GM19468 (cell line): Measurements from ENCODE around the gene AGBL1.

Source experiments
- ATAC-seq: cut with Tn5 transposase; IDR thresholded peaks from one replicate; pipeline ENCODE4 v1.9.1; 2021; ENCODE audit warnings: mild to moderate bottlenecking, moderate library complexity, moderate number of reproducible peaks; ENCODE audit not compliant: unreplicated experiment; ENCODE audit errors: extremely low read depth

Gene AGBL1

GRCh38 chr15:86620157-86620556, 540.5 kb downstream of the AGBL1 start:
- no peak for ATAC-seq

- ATAC-seq: no peak
Observed at GRCh38 chr15:86620641-86621349, 541.1 kb downstream of the AGBL1 start.

GRCh38 chr15:86623236-86623635, 543.6 kb downstream of the AGBL1 start:
- ATAC-seq: no peak

GRCh38 chr15:86624261-86625036, 544.8 kb downstream of the AGBL1 start:
- ATAC-seq: no peak

- no peak for ATAC-seq
Observed at GRCh38 chr15:86629409-86630356, 550.0 kb downstream of the AGBL1 start.

- no peak for ATAC-seq
Observed at GRCh38 chr15:86630946-86631345, 551.3 kb downstream of the AGBL1 start.

GRCh38 chr15:86634146-86634545, 554.5 kb downstream of the AGBL1 start:
- ATAC-seq: no peak

- ATAC-seq: no peak
Observed at GRCh38 chr15:86634992-86635638, 555.4 kb downstream of the AGBL1 start.

- no peak for ATAC-seq
Observed at GRCh38 chr15:86644339-86644738, 564.7 kb downstream of the AGBL1 start.

GRCh38 chr15:86645925-86646500, 566.3 kb downstream of the AGBL1 start:
- ATAC-seq: no peak

- no peak for ATAC-seq
Observed at GRCh38 chr15:86647810-86648440, 568.3 kb downstream of the AGBL1 start.

- no peak for ATAC-seq
Observed at GRCh38 chr15:86649277-86649676, 569.6 kb downstream of the AGBL1 start.

GRCh38 chr15:86650094-86650493, 570.4 kb downstream of the AGBL1 start:
- no peak for ATAC-seq

GRCh38 chr15:86653344-86654197, 573.9 kb downstream of the AGBL1 start:
- no peak for ATAC-seq

GRCh38 chr15:86654501-86654900, 574.8 kb downstream of the AGBL1 start:
- no peak for ATAC-seq

- no peak for ATAC-seq
Observed at GRCh38 chr15:86657305-86657704, 577.6 kb downstream of the AGBL1 start.

- ATAC-seq: no peak
Observed at GRCh38 chr15:86659724-86660411, 580.2 kb downstream of the AGBL1 start.

- ATAC-seq: no peak
Observed at GRCh38 chr15:86661580-86661979, 581.9 kb downstream of the AGBL1 start.
